ENCODE measurements around the gene SLC25A22. TPM values are rescaled to one million over a fixed set of nuclear protein-coding genes. Genes with fewer than 3 reads are reported as not detected.

The SLC25A22 gene
- total RNA-seq, 1 experiment from 2014 or later = 31.8 TPM

DNA sequence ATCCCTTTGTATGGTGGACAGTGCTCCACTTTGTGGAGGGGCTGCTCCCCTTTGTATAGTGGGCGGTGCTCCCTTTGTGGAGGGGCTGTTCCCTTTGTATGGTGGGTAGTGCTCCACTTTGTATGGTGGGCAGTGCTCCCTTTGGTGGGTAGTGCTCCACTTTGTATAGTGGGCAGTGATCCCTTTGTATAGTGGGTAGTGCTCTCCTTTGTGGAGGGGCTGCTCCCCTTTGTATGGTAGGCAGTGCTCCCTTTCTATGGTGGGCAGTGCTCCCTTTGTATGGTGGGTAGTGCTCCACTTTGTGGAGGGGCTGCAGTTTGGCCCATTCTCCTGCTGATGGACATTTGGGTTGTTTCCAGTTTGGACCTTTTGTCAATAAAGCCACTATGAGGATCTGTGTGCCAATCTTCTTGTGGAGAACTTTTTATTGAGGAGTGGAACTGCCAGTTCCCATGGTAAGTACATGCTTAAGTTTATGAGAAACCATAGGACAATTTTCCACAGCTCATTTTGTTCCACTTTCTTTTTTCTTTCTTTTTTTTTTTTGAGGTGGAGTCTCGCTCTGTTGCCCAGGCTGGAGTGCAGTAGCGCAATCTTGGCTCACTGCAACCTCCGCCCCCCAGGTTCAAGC, 55.4 kb downstream of the SLC25A22 start:
- TF ChIP-seq, protein P1, sequence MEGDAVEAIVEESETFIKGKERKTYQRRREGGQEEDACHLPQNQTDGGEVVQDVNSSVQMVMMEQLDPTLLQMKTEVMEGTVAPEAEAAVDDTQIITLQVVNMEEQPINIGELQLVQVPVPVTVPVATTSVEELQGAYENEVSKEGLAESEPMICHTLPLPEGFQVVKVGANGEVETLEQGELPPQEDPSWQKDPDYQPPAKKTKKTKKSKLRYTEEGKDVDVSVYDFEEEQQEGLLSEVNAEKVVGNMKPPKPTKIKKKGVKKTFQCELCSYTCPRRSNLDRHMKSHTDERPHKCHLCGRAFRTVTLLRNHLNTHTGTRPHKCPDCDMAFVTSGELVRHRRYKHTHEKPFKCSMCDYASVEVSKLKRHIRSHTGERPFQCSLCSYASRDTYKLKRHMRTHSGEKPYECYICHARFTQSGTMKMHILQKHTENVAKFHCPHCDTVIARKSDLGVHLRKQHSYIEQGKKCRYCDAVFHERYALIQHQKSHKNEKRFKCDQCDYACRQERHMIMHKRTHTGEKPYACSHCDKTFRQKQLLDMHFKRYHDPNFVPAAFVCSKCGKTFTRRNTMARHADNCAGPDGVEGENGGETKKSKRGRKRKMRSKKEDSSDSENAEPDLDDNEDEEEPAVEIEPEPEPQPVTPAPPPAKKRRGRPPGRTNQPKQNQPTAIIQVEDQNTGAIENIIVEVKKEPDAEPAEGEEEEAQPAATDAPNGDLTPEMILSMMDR (IDR thresholded peaks at IDR 0.05; ENCODE audit: insufficient read depth in 1 of 2, low read depth in 1 of 2, low read length in 1 of 2, severe bottlenecking in 1 of 2, unreplicated experiment in 1 of 2) = no peak
- no peaks in the 10 kb centered on the region for H3K9me3 Mint-ChIP-seq (ENCODE audit: unreplicated experiment)
- H3K9me3 ChIP-seq = no peaks in the 10 kb centered on the region
- DNase-seq = no peak
- ChIA-PET POLR2A (no interaction called here), CTCF (interaction anchor here (0.6 kb wide), 1 partner anchor 47 kb away, joined by 4 read pairs; the partner anchor contains the start of gene TMEM80)
- H3K4me3 Mint-ChIP-seq (ENCODE audit: unreplicated experiment) = no peak overlapping the region
- no peaks in the 10 kb centered on the region for H3K36me3 ChIP-seq (ENCODE audit: control insufficient read depth, insufficient read depth, low read length)
- H3K4me1 ChIP-seq = peaks cover 36% of the 10 kb centered on the region
- H3K4me3 ChIP-seq (ENCODE audit: low read depth, low read length) = no peak overlapping the region
- no peak overlapping the region for H3K27ac Mint-ChIP-seq (ENCODE audit: unreplicated experiment)
- BruUV-seq (replicated peaks) = no TSS peak
- H3K27me3 Mint-ChIP-seq (ENCODE audit: insufficient read depth, unreplicated experiment) = no peaks in the 10 kb centered on the region
- no peaks in the 10 kb centered on the region for H3K27me3 ChIP-seq (replicated peaks; ENCODE audit: control insufficient read depth, insufficient read depth, low read length)
- peaks cover 26% of the 10 kb centered on the region for H3K4me1 Mint-ChIP-seq (ENCODE audit: low read depth, unreplicated experiment)
- H3K36me3 Mint-ChIP-seq (ENCODE audit: insufficient read depth, unreplicated experiment) = peaks cover 14% of the 10 kb centered on the region
- intact Hi-C loops (cut with micrococcal nuclease; ENCODE audit: unreplicated experiment) = no loop called here

DNA sequence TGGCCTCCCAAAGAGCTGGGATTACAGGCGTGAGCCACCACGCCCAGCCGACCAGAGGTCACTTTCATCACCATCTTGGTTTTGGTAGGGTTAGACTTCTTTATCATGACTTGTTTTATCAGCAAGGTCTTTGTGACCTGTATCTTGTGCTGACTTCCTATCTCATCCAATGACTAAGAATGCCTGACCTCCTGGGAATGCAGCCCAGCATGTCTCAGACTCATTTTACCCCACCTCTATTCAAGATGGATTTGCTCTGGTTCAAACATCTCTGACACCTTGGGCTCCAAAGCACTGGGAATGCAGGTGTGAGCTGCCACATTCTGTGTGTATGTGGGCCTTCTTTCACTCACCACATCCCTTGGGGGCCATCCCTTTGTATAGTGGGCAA, 55.9 kb downstream of the SLC25A22 start:
- peak in 1 of 2 experiments; percentile 43 for DNase-seq
- Histone ChIP-seq H3K36me3 (ENCODE audit: control insufficient read depth, insufficient read depth, low read length) (no peaks in the 10 kb centered on the region), H3K4me3 (ENCODE audit: low read depth, low read length) (no peak overlapping the region), H3K4me1 (peaks cover 42% of the 10 kb centered on the region), H3K9me3 (no peaks in the 10 kb centered on the region), H3K27me3 (replicated peaks; ENCODE audit: control insufficient read depth, insufficient read depth, low read length) (no peaks in the 10 kb centered on the region)
- TF ChIP-seq, protein P1 (IDR thresholded peaks at IDR 0.05; ENCODE audit: insufficient read depth in 1 of 2, low read depth in 1 of 2, low read length in 1 of 2, severe bottlenecking in 1 of 2, unreplicated experiment in 1 of 2) = no peak
- H3K4me3 Mint-ChIP-seq (ENCODE audit: unreplicated experiment) = no peak overlapping the region
- H3K27me3 Mint-ChIP-seq (ENCODE audit: insufficient read depth, unreplicated experiment) = no peaks in the 10 kb centered on the region
- H3K36me3 Mint-ChIP-seq (ENCODE audit: insufficient read depth, unreplicated experiment) = peaks cover 19% of the 10 kb centered on the region
- no peaks in the 10 kb centered on the region for H3K9me3 Mint-ChIP-seq (ENCODE audit: unreplicated experiment)
- no peak overlapping the region for H3K27ac Mint-ChIP-seq (ENCODE audit: unreplicated experiment)
- CTCF ChIA-PET = no interaction called here
- peaks cover 30% of the 10 kb centered on the region for H3K4me1 Mint-ChIP-seq (ENCODE audit: low read depth, unreplicated experiment)
- intact Hi-C loops (cut with micrococcal nuclease; ENCODE audit: unreplicated experiment) = no loop called here
- POLR2A ChIA-PET = no interaction called here
- BruUV-seq (replicated peaks) = no TSS peak

Other genes with a start within 250 kb of the SLC25A22 start
- gene LMNTD2, start 237.5 kb downstream of the SLC25A22 start, total RNA-seq (2022) = 11.9 and 13.8 TPM in 2 replicates
- gene RASSF7, start 237.3 kb downstream of the SLC25A22 start, total RNA-seq (2022) = 61.1 and 65.5 TPM in 2 replicates
- 43.9 and 46.8 TPM in 2 replicates for gene PHRF1, start 221.8 kb downstream of the SLC25A22 start, total RNA-seq (2022)
- 27.2 and 31.2 TPM in 2 replicates for gene IRF7, start 182.3 kb downstream of the SLC25A22 start, total RNA-seq (2022)
- 30.2 and 42.0 TPM in 2 replicates for gene CDHR5, start 173.3 kb downstream of the SLC25A22 start, total RNA-seq (2022)
- not detected in 2 replicates for gene SCT, start 171.1 kb downstream of the SLC25A22 start, total RNA-seq (2022)
- gene DRD4, start 161.0 kb downstream of the SLC25A22 start, total RNA-seq (2022) = 1.0 and 1.1 TPM in 2 replicates
- gene DEAF1, start 103.1 kb downstream of the SLC25A22 start, total RNA-seq (2022) = 50.6 and 56.6 TPM in 2 replicates
- gene TMEM80, start 102.5 kb downstream of the SLC25A22 start, total RNA-seq (2022) = 70.3 and 74.7 TPM in 2 replicates
- 203 and 224 TPM in 2 replicates for gene EPS8L2, start 92.0 kb downstream of the SLC25A22 start, total RNA-seq (2022)
- gene TALDO1, start 50.8 kb downstream of the SLC25A22 start, total RNA-seq (2022) = 293 and 300 TPM in 2 replicates
- 85.0 and 91.5 TPM in 2 replicates for gene GATD1, start 20.8 kb downstream of the SLC25A22 start, total RNA-seq (2022)
- gene CEND1, start 8.2 kb downstream of the SLC25A22 start, total RNA-seq (2022) = not detected in 2 replicates
- 21.3 and 25.3 TPM in 2 replicates for gene PIDD1, start 7.0 kb upstream of the SLC25A22 start, total RNA-seq (2022)
- gene RPLP2, start 11.7 kb upstream of the SLC25A22 start, total RNA-seq (2022) = 2,622 and 2,843 TPM in 2 replicates
- 84.7 and 93.6 TPM in 2 replicates for gene PNPLA2, start 20.6 kb upstream of the SLC25A22 start, total RNA-seq (2022)
- gene CRACR2B, start 29.6 kb upstream of the SLC25A22 start, total RNA-seq (2022) = 15.4 and 16.3 TPM in 2 replicates
- gene CD151, start 34.7 kb upstream of the SLC25A22 start, total RNA-seq (2022) = 268 and 302 TPM in 2 replicates
- gene POLR2L, start 44.2 kb upstream of the SLC25A22 start, total RNA-seq (2022) = 139 and 141 TPM in 2 replicates
- gene TSPAN4, start 44.6 kb upstream of the SLC25A22 start, total RNA-seq (2022) = 84.5 and 95.9 TPM in 2 replicates
- 166 and 180 TPM in 2 replicates for gene CHID1, start 112.5 kb upstream of the SLC25A22 start, total RNA-seq (2022)
- 122 and 130 TPM in 2 replicates for gene AP2A2, start 127.6 kb upstream of the SLC25A22 start, total RNA-seq (2022)
- not detected in 2 replicates for gene MUC6, start 238.4 kb upstream of the SLC25A22 start, total RNA-seq (2022)